Gastroesophageal sphincter (tissue), 3 donors: ENCODE measurements around the gene ROCK2.

Source experiments
- POLR2A ChIP-seq, 2 donors: fragments of 450-650 bp; IDR thresholded peaks; one replicate each; pipeline ENCODE4 v1.6.1; 2017; ENCODE audit warnings: antibody characterized with exemption in 2 of 2, mild to moderate bottlenecking in 2 of 2, moderate library complexity in 1 of 2
- TF ChIP-seq, protein P1 (sequence below), 4 experiments: fragments of 200-600 bp in 2 of 4; fragments of 450-650 bp in 2 of 4; sonication (generic) in 1 of 4; IDR thresholded peaks; one replicate each; pipeline ENCODE4 v1.5.1; 2017 to 2019; ENCODE audit warnings: antibody characterized with exemption in 4 of 4, mild to moderate bottlenecking in 2 of 4, moderate library complexity in 2 of 4

DNA sequence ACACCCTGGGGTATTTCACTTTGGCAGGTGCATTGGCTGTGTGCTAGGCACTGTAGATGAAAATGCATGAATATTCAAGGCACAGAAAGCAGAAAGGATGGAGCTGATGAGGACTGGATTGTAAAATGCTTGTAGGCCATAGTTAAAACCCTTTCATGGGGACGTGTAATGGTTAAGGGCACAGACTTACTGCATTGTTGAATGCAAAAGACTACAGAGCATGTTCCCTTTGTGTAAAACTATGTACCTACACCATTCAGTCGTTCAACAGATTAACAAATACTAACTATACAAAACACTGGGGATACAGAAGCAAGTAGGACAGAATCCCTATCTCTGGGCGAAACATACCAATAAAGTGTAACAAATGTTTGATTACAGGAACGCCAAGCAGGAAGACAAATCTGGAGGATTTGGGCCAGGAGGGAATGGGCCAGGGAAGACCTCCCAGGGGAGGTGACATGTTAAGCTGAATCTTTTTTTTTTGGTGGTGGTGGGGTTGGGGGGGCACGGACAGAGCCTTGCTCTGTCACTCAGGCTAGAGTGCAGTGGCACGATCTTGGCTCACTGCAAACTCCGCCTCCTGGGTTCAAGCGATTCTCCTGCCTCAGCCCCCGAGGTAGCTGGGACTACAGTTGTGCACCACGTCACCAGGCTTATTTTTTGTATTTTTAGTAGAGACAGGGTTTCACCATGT lies 19.6 kb upstream of the ROCK2 start:
- TF ChIP-seq, protein P1, sequence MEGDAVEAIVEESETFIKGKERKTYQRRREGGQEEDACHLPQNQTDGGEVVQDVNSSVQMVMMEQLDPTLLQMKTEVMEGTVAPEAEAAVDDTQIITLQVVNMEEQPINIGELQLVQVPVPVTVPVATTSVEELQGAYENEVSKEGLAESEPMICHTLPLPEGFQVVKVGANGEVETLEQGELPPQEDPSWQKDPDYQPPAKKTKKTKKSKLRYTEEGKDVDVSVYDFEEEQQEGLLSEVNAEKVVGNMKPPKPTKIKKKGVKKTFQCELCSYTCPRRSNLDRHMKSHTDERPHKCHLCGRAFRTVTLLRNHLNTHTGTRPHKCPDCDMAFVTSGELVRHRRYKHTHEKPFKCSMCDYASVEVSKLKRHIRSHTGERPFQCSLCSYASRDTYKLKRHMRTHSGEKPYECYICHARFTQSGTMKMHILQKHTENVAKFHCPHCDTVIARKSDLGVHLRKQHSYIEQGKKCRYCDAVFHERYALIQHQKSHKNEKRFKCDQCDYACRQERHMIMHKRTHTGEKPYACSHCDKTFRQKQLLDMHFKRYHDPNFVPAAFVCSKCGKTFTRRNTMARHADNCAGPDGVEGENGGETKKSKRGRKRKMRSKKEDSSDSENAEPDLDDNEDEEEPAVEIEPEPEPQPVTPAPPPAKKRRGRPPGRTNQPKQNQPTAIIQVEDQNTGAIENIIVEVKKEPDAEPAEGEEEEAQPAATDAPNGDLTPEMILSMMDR (IDR thresholded peaks at IDR 0.05): no peak
- TF ChIP-seq POLR2A (IDR thresholded peaks at IDR 0.05): no peak
